GM18868 (cell line): ENCODE measurements around the gene GPR176.

ENCODE experiments used
- ATAC-seq: cut with Tn5 transposase; IDR thresholded peaks from one replicate; pipeline ENCODE4 v1.9.1; 2021; ENCODE audit warnings: mild to moderate bottlenecking, moderate library complexity; ENCODE audit not compliant: unreplicated experiment

GPR176 gene

DNA sequence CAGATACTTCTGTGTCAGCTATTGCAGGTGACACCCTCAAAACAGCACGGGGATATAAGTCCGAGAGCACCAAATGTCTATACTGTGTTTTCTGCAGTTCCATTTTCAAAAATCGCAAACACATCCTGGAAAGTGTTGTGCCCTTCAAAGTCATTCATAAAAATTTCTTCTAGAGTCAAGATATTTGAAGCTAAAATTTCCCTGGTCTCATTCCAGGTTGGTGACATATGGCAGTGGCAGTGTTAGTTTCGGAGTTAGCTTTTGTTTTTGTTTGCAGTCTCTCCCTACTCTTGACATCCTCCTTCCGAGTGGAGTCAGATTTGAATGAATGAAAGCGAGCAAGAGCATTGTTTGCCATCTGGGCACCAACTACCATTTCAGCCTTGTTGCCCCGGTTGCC lies 134.2 kb downstream of the GPR176 start:
- no peak for ATAC-seq

DNA sequence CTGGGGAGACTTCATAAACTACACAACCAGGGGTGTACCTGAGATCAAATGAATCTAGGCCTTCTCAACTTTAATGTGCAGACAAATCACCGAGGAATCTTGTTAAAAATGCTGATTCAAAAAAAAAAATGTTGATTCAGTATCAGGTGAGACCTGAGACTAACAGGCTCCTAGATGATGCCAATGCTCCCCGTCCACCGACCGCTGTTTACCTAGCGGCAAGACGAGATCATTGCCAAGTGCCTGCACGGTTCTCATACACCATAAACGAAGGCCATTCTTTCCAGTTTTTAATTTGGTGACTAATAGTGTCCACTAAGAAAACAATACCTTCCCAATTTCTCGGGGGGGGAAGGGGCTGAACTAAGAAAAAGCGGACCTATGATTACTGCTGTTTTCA lies 134.9 kb downstream of the GPR176 start:
- ATAC-seq: no peak

DNA sequence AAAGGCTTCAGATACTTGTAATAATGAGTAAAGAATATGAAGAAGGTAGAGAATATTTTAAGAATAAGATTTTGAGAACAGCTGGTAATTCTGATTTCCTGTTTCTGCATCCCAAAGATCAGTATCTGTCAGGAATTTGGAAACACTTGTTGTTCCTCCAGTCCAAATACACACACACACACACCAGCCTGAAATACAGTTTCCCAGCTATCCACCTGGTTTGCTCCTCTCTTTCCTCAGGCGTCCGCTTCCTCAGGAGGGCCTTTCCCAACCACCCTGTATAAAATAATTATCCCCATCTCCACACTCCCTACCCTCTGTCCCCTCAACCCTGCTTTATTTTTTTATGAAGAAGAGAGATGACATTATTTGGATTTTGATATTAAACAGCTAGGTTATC lies 135.4 kb downstream of the GPR176 start:
- ATAC-seq: no peak

DNA sequence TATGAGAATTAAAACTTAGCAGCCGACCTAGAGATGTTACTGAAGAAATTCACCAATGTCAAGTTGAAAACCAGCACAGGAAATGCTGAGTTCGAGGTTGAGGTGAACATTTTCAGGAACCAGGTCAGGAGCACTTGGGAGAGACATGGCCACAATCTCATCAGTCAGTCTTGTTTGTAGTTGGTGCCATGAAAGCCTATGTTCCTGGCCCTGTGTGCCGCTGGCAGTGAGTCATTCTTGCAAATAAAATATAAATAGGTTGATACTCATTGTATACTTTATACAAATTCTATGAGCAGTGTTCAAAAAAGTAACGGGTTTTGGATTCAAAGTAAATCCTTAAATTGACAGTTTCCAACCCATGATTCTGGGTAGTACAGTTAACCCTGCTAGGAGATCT lies 135.9 kb downstream of the GPR176 start:
- no peak for ATAC-seq

DNA sequence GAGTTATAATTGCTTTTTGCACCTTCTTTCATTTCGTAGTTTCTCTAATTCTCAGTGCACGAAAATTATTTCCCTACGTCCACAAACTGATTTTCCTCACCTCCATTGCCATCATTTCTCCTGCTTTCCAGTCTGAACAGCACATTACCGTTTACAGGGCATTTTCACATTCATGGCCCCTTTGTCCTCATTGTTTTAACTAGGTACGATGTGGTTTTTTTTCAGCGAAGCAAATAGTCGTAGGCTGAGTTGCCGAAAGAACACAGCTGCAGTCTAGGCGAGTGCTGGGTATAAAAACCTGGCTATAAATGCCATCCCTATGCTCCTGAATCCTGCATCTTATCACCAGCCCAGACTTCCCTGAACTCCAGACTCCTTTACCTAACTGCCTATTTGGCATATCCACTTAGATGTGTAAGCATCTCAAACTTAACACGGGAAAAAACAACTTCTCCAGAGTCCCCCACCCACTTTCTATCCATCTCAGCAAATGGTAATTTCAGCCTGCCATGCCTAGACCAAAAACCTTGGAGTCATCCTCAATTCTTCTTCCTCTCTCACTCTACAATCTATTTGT lies 136.7 kb downstream of the GPR176 start:
- ATAC-seq: no peak

DNA sequence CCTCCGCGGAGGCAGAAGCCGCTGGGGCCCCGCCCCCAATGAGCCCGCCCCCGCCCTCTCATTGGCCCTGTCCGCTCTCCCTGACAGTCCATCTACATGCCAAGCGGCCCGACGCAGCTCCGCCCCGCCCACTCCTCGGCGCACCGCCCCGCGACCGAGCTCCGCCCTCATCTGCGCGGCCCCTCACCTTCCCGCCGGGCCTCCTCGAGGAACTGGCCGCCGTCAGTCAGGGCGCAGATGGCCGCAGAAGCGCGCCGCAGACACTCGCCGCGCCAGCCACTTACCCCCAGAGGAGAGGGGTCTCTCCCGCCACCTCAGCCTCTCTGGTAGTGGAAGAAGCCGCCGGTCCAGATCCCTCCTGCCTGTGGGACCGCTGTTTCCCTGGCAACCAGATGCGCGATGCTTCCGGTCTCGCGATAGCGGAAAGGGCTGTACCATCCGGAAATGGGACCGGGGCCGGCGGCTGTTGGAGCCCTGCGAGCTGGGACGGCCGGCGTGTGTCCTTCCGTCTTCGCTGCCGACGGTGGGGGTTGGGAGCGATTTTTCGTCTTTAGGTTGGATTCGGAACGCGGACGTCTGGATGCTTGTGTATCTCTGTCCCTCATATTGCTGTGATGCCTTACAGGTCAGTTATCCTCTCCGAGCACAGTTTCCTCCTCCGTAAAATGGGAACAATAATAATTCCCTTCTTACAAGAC lies 137.5 kb downstream of the GPR176 start, which contains the start of gene FSIP1:
Gene FSIP1 (minus strand): TSS at position 401 of the 698 bp plus-strand sequence. CDS start 6,317 bp downstream, outside the sequence.
- ATAC-seq: peak; percentile 96

DNA sequence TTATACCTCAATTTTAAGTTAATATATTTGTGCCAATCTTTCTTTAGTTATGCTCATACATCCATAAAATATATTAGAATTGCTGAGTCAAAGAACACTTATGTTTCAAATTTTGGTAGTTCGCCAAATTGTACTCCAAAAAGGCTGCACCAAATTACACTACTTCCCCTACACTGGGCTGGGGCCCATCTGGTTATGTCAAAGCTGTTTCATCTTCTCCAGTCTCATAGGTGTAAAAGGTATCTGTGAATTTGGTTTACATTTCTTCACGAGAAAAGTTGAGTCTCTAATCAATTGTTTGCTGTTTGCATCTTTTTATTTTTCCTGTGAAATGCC lies 138.1 kb downstream of the GPR176 start:
- no peak for ATAC-seq

DNA sequence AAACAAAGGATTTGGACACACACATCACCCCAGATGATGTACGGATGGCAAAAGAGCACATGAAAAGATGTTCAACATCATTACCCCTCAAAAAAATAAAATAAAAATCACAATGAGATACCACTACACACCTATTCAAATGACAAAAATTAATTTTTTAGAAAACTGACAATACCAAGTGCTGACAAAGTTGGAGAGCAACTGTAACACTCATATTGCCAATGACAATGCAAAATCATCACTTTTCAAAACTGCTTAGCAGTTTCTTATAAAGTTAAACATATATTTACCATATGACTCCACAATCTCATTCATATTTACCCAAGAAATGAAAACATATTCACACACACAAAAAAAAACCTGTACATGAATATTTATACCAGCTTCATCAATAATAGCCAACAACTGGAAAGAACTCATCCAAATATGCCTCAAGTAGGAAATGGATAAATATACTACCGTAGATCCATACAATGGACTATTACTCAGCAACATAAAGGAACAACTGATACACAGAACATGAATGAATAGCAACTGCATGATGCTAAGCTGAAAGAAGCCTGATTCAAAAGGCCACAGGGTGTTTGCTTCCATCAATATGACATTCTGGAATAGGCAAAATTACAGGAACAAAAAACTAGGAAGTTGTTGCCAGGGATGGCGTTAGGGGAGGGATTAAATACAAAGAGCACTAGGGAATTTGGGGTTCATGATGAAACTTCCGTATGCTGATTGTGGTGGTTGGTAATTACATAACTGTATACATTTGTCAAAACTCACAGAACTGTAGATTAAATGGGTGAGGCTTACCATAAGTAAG lies 138.7 kb downstream of the GPR176 start:
- no peak for ATAC-seq

DNA sequence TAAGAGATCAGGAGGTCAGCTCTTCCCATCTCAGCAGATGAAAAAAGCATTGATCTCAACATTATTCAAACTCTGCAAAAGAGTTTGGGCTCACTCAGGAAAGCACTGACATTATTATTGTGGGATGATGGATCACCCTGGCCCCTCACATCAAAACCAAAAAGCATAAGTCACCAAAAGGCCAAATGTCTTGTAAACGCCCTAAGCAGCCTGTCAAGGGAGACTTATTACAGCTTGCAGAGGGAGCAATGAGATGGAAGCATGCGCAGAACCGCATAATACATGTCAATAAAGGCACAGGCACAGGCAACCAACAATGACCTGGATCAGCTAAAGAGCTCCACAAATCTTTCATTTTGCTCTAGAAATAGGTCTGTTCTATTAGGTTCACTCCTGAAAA lies 142.0 kb downstream of the GPR176 start:
- ATAC-seq: no peak

DNA sequence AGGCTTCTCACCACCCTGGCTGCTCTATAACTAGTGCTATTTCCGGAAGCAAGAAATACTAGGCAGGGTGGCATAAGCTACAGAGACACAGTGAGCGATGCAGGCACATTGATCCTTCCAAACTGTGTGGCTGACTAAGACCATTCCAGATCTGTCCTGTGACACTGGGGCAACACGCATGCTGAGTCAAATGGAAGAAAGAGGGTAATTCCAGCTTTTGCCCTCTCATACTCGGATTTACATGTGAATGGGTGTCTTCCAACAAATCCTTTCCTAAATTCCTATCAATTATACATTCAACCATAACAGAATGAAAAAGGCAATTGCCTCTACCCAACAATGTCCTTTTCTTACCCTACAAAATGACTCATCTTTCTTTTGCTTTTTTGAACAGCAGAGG lies 142.6 kb downstream of the GPR176 start:
- no peak for ATAC-seq

DNA sequence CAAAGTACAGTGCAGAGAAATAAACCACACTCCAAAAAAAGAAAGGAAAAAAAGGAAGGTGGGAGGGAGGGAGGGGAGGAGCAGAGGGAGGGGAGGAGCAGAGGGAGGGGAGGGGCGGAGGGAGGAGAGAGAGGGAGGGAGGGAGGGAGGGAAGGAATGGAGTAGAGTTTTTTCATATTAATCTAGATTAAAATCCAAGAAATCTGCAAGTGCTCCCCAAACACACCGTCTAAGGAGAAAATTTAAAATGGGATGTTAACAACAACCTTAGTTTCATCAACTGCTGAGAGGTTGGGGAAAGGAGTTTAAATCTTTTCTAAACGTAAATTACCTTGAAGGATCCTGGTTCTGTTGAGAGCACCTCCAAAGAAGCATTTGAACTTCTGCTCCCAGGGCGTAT lies 144.0 kb downstream of the GPR176 start:
- ATAC-seq: no peak

DNA sequence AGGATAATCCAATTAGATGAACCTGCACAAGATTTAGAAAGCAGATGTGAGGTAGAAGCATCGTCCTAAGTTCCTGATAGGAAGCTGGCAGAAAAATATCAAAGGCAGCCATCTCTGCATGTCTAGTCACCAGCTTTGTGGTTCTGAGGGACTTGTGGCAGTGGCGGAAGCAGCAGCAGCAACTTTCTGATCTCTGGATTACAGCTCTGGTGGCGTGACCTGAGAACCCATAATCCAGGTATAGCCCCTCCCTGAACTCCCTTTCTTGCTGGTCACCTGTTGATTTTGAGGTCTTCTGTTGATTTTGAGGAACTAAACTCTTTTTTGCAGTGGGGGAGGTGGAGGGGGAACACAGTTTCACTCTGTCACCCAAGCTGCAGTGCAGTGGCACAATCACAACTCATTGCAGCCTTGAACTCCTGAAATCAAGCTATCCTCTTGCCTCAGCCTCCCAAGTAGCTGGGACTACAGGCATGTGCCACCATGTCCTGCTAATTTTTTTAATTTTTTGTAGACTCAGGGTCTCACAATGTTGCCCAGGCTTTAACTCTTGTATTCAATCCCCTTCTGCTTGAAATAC lies 145.3 kb downstream of the GPR176 start:
- ATAC-seq: peak; percentile 77

DNA sequence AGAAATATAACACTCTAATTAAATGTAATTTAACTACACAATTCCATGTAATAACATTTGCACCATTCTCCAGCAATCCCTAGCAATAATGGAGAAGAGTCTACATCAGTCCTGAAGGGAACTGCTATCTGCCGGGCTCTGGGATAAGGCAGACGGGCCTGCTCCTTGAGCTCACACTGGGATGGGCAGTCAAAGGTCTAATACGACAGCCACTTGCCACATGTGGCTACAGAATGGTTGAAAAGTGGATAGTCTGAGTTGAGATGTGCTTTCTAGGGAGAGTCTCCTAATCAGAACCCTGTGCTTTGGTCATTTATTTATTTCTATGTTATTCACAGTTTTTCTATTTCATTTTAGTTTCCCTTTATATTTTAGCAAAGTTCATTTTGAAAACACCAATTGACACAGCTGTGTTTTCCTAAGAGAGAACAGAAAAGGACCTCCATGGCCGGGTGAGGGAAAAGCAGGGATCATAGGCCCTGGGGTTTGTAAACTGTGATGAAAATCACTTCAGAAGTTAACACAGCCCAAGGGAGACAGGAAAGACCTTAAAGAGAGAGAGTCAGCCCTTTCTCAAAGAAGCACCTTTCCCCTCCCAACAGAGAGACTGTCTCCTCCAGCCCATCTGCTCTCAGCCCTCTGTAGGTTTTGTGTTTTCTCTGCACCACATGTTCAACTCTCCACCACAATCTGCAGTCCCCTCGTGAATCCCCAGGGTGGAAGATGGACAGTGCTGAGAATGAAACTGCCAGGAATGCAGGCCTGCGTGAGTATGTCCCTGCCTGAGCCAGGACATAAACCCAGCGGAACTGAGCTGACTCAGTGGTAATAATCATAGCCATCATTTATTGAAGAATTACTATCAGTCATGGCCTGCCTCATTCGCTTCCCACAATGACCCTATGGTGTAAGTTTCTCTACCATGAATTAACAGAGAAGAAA lies 149.0 kb downstream of the GPR176 start:
- no peak for ATAC-seq

DNA sequence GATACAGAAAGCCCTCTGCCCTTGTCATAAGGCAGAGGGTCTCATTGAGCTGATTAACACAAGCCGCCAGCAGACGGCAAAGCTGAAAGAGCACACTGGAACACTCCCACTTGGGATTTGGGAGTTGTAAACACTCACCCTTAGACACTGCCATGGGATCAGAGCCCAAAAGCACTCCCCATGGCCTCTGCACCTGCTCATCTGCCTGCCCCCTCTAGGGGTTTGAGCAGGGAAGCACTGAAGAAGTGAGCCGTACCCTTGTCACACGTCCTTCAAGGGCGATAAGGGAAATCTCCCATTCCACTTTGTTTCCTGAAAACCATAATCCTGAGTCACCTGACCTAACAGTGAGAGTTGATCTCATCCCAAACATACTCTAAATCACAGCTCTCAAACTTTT lies 152.1 kb downstream of the GPR176 start:
- ATAC-seq: no peak

DNA sequence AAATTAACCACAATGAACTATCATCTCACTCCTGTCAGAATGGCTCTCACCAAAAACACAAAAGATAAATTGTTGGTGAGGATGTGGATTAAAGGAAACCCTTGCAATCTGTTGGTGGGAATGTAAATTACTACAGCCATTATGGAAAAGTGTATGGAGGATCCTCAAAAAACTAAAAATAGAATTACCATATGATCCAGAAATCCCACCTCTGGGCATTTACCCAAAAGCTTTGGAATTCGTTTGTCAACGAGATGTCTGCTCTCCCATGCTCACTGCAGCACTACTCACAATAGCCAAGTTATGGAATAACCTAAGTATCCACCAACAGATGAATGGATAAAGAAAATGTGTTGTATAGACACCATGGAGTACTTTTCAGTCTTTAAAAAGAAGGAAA lies 159.1 kb downstream of the GPR176 start:
- ATAC-seq: no peak

DNA sequence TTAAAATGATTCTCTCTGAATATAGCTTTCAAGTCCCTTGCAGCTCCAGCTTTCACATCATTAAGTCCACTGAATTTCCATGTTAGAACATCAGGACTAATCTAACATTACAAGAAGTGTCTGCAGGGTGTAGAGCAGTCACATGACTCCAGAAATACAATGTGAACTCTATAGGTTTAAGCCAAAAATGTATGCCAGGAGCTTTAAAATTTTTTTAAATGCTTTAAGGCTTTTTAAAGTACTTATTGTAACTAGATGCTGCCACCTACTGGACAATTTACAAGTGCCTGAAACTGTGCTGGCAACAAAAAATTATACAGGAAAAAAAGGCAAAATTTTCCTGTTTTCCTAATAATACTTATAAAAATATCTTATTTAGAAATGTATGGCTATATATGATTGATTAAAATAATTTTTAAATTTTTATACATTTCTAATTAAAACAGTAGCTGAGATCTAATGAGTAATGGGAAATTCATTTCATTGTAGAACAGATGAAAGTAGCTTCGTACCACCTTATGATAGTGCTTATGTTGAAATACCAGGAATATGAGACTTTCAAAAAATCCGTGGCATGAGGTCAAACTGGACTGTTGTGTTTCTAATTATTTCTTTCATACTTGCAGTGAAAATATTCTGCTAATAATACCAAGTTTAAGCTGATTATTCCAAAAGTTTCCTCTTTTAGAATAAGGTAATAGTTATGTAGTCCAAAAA lies 163.1 kb downstream of the GPR176 start:
- ATAC-seq: no peak

DNA sequence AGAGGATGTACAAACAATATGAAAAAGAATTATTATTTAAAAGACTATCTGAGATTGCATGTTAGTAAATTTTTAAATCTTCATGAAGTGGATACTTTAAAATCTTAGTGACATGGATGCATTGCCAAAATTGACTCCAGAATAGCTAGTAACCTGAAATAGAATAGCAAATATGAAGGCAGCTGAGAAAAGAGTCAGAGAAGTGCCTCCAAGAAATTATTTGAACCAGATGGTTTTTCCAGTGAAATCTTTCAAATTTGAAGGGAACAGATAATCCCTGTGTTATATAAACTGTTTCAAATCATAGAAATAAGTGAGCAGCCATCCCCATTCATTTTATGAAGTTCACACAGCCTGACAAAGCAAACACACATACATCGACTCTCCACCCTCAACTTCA lies 167.1 kb downstream of the GPR176 start:
- ATAC-seq: no peak

DNA sequence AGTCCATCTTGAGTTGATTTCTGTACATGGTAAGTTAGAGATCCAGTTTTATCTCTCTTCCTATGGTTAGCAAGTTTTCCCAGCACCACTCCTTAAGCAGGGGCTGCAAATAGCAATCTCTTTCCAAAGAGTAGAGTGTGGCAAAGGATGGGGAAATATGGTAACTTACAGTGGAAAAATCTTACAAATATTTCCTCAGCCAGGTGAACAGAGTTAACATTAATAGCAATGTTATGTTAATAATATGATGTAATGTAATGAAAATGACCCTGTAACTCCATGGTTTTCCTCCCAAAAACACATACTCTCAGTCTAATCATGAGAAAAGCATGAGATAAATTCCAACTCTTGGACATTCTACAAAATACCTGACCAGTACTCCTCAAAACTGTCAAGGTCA lies 167.8 kb downstream of the GPR176 start:
- ATAC-seq: no peak
